ENCODE results near the gene MET.
"Not testable (repeated sequence)": the region's sequence is repeated elsewhere in the genome, so short reads cannot be mapped to it uniquely, and the experiment has no call there.

The MET gene

DNA sequence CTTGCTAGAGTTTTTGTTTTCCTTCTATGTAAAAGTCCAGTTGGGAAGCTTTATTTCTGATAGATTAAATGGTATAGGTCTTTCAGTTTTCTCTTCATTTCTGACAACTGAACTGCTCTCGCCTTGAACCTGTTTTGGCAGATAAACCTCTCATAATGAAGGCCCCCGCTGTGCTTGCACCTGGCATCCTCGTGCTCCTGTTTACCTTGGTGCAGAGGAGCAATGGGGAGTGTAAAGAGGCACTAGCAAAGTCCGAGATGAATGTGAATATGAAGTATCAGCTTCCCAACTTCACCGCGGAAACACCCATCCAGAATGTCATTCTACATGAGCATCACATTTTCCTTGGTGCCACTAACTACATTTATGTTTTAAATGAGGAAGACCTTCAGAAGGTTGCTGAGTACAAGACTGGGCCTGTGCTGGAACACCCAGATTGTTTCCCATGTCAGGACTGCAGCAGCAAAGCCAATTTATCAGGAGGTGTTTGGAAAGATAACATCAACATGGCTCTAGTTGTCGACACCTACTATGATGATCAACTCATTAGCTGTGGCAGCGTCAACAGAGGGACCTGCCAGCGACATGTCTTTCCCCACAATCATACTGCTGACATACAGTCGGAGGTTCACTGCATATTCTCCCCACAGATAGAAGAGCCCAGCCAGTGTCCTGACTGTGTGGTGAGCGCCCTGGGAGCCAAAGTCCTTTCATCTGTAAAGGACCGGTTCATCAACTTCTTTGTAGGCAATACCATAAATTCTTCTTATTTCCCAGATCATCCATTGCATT is 27.1 kb downstream of the MET start:
- no peak for DNase-seq

DNA sequence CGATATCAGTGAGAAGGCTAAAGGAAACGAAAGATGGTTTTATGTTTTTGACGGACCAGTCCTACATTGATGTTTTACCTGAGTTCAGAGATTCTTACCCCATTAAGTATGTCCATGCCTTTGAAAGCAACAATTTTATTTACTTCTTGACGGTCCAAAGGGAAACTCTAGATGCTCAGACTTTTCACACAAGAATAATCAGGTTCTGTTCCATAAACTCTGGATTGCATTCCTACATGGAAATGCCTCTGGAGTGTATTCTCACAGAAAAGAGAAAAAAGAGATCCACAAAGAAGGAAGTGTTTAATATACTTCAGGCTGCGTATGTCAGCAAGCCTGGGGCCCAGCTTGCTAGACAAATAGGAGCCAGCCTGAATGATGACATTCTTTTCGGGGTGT is 27.7 kb downstream of the MET start:
- no peak for DNase-seq

DNA sequence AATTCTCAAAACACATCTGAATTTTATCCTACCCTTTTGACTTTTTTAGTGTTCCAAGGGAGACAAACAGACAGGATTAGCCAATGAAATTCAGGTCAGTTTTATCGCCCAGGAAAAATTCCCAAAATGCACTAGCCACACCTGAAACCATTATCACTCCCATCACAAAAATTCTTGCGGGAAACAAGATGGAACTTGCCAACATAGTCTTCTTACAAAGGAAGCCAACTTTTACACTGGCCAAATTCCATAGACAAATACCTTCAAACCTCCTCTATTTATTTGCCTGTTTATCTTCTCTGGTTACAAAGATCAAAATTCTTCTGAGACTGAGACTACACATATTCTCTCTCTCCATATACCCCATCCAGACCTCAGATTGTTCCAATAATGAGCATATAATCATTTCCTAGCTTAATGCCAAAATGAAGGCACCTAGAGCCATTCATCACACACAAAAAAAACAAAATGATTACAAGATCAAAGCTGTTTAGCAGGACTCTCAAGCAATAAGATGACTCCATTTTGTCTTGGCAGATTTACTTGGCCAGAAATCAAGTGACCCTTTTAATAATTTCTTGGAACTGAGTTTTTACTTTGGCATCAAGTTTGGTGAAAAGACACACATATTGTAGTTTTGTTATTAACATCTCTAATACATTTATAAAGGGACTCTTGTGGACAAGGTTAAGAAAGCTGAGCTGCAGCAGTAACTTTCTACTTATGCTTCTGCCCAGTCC is 30.2 kb downstream of the MET start:
- DNase-seq: no peak

DNA sequence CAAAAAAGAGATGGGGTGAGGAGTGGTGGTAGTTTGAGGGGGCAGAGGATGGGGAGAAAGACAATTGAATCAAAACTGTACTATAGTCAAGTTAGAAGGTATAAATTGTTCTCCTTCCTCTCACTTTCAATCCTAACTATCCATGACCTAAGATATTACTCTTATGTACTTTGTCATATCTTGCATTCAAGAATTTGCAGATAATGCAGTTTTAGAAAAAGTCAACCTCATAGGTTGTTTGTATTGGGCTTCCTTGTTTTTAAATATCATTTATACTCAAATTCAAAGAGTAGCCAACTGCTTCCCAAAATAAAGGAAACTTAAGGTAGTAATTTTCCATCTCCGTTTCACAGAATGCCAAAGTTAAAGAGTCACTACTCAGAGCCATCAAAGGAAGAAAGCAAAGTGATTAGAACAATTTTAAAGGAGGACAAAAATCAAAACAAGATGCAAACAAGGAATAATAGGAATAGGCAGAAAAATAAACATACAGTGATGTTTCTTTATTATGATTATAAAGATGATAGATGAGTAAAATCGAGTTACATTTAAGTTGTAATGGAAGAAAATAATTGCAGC is 32.7 kb downstream of the MET start:
- DNase-seq: no peak

DNA sequence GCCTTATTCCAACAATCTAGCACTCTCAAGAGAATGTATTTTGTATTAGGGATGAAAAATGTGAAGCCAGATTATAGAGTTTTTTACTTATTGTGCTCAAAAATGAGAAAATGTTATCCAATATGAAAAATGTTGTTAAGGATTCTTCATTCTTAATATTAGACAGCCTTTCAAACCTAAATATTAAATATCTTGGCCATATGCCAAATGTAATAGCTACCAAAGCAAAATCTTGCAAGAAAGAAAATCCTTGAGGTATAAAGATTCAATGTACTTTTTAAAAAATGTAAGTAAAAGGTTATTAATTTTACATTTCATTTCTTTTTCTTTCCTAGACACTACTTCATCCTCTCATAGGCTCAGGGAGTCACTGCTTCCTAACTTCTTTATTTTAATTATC is 33.4 kb downstream of the MET start:
- DNase-seq: no peak

DNA sequence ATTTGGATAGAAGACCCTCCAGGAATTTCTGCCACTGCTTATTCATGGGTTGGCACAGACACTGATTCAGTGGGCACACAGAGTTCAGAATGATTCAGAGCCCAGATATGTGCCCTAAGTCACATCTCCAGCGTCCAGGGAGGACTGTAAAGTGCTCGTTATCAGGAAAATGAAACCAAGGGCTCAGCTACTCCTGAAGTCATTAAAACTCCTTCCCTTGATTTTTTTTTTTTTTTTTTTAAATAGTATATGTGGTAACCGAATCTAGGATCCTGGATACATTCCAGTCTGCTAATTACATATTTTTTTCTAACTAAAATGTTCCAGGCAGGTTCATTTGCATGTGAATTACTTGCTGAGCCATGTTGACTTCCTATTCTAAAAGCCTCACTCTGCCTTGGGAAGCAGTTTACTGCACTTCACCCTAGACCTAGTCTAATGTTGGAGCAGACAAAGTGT is 34.7 kb downstream of the MET start:
- DNase-seq: no peak

DNA sequence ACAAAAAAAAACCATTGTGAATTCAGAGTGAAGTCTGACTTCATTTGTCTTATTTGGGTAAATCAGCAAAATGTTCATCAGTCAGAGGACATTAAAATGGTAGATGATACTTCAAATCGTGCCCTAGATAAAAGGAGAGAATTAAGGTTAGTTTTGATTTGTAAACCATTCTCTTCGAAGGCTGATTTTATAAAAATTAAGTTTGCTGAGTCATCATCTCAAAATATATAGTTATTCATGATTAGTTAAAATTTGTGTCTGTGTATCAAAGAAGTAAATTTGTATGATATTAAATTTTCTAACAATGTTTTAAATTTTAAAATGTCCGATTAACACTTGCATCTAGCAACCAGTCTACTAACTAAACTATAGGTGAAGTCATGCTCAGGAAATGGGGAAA is 35.3 kb downstream of the MET start:
- DNase-seq: no peak

DNA sequence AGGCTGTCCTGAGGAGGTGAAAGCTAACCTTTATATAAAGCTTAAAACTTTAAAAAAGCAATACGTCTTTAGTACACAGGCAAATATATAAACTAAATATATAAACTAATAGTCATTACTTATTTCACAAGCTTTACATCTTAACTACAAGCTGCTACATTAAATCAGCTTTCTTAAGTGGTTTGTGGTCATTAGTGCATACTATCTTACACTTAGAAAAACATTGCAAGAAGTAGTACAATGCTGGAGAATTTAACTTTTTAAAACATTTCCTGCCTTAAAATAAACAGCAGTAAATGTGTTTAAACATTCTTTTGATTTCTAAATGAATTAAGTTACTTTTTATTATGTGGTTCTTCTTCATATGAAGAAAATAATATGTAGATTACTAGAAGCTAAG is 36.3 kb downstream of the MET start:
- no peak for DNase-seq

DNA sequence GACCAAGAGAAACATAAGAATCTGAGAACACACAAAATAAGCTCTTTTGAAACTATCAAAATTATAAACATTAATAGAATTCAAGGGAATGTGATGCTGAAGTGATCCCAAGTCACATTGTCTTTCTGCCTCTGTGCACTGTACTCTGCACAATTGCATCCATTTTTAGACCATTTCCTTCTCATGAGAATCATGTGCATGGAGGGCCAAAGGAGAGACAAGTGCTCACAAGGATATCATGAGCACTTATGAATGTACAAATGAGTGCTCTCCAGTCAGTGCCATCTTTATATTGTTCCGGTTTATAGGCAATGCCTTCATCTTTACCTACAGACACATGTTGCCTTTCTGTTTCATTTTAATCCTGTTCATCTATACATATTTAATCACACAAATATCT is 36.9 kb downstream of the MET start:
- no peak for DNase-seq

DNA sequence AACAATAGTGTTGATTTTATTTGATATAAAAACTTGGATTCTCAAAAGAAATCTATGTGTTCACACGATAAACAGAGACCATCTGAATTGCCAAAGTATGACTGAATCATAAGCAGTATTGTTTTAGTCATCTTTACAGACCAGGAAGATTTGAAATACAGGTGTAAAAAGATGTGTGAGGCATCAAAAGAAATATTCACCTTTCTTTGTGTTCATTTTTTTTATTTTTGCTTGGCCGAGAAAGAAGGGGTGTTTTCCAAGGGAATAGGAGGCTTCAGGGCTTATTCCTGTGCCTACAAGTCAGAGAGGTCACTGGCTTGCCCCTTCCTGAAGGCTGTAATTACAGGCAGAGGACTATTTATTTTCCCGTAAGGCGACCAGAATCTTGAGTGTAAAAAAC is 37.3 kb downstream of the MET start:
- DNase-seq: no peak

DNA sequence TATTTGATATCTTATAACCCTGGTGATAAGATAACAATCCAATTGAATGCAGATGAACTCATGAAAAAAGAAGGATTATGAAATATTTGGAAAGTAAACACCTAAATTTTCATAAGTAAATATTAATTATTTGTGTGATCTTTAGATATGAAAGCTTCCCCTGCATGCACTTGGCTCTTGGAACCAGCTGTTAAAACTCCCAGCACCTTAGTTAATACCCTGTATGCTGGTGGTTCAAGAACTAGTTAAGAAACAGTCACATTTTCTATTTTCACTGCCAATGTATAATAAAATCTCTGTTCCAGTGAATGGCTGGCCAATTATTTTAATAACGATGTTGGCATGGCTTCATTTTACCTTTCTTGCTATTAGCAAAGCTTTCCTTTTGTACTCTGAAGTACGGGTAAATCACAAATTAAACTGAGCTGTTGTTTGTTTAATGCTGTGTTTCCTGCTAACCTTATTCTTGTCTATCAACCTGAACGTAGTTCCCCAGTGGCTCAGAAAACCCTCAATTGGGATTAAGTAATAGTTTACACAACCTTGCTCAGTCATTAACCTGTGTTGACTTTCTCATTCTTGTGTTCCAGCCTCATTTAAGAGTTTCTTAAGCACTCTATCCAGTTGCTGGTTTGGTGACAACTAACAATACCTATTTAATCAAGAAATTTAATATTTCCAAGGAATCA is 38.9 kb downstream of the MET start:
- DNase-seq: no peak

DNA sequence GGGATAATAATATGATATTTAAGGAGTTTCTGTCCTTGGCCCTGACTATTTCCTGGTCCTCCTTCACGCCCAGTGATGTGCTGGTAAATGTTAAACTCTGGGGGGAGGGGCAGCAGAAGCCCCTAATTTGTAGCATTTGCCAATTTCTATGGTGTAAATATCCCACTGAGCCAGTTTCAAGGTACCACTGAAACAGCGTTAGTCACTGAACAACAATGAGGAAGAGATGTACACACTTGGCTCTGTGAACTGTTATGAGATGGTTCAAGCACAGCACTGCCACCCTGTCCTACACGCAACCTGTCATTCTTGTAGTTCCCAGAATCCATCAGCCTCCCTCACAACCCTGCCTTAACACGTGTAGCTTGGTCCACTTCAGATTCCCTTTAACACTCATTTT is 39.8 kb downstream of the MET start:
- DNase-seq: no peak

DNA sequence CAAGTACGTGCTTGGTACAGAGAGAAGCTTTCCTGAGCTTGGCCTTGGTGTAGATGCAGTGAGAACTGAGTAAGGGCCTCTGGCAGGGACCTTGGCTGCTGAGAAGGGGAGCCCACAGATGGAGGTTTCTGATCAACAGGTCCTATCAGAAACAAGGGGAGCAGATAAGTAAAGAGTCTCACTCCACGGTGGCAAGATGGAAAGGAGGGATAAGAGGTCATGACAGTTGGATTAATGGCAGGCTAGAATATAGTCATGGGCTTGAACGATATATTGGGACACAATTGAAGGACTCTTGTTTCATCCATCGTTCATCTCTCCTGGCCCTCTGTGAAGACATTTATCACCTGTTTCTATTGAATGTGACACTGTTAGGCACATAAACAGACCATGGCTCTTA is 41.5 kb downstream of the MET start:
- no peak for DNase-seq

DNA sequence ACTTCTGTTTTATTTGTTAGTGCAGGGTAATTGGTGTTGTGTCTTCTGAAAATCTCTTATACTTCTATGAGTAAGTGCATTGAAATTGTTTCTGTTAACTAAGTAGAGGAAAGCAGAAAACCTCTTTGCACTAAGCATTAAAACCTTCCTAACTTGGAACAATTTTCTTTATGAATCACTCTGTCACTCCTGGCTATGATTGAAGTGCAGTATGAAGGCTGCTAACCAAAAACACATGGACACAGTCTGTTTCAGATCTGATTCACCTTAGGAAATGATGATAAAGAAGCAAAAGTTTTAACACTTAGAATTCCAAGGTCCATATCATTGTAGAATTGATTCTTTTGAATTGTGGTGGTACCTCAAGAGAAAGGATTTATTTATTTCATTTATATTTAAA is 41.9 kb downstream of the MET start:
- no peak for DNase-seq

DNA sequence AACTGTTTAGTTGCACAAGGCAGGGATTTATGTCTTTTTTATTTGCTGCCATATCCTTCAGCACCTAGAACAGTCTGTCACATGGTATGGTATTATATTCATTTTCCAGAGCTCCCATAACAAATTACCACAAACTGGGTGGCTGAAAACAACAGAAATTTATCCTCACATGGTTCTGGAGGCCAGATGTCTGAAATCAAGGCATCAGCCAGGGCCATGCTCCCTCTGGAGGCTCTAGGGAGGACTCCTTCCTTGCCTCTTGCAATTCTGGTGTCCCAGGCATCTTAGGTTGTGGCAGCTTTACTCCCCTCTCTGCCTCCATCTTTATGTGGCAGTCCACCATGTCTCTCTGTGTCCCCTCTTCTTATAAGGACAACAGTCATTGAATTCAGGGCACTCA is 43.1 kb downstream of the MET start:
- DNase-seq: no peak

DNA sequence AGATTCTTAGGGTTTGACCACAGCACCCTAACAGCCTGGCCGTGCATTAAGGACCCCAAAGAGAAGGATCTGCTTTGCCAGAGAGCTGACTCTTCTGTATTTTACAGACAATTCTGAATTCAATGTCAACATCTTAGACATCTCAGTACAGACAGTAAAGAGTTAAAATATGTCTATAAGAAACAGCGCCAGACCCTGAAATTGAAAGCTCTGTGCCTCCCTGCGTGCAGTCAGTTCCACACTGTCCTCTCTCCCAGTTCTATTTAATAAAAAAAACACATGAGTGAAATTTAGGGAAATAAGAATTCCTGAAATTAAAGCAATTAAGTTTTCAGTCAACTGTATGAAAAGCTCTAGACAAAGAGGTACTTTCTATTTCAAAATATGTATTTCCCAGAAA is 45.1 kb downstream of the MET start:
- DNase-seq: no peak

DNA sequence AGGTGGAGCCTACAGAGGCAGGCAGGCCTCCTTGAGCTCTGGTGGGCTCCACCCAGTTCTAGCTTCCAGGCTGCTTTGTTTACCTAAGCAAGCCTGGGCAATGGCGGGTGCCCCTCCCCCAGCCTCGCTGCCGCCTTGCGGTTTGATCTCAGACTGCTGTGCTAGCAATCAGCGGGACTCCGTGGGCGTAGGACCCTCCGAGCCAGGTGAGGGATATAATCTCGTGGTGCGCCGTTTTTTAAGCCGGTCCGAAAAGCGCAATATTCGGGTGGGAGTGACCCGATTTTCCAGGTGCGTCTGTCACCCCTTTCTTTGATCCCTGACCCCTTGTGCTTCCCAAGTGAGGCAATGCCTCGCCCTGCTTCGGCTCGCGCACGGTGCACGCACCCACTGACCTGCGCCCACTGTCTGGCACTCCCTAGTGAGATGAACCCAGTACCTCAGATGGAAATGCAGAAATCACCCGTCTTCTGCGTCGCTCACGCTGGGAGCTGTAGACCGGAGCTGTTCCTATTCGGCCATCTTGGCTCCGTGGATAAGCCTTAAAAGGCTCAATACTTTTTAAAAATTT is 52.0 kb downstream of the MET start:
- not testable (repeated sequence) for DNase-seq

DNA sequence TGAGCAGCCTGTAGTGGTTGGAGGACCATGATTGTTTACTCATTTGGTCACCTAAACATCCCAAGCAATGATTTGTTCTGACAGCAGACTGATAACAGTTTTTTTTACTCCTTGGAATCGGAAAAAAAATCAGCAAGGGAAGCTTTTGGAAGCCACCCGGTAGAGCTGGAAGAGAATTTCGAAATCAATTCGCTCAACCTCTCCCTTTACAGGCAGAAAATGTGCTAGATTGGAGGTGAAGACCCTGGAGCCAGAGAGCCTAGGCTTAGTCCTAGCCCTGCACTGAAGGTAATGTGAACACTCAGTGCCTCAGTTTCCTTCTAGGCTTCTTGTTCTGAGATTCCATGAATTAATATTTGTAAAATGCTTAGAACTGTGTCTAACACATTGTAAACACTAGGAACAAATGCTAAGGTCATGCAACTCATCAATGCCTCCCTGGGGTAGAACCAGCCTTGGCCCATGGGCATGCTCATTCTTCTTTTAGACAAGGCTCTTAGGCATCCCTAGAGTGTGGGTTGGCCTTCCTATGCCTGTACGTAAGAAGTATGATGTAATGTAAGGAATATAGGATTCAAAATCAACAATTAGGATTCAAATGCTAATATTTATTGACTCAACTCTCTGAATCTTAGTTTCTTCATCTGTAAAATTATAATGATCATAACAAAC is 52.7 kb downstream of the MET start:
- no peak for DNase-seq

DNA sequence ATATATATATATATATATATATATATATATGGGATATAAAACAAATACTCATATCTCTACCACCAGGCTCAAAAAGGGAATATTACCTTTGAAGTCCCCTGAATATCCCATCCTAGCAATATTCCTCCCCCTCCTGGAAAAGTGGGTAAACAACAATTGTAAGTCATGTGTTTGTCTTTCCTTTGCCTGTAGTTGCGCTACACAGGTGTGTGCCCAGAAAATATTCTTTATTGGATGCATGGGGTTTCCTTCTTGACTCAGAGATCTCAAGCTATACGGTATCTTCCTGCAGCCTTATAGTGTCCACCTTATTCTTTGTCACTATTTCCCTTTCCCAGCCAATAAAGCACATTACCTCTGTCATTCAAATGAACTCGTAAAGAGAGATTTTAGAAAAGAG is 54.2 kb downstream of the MET start:
- DNase-seq: no peak

DNA sequence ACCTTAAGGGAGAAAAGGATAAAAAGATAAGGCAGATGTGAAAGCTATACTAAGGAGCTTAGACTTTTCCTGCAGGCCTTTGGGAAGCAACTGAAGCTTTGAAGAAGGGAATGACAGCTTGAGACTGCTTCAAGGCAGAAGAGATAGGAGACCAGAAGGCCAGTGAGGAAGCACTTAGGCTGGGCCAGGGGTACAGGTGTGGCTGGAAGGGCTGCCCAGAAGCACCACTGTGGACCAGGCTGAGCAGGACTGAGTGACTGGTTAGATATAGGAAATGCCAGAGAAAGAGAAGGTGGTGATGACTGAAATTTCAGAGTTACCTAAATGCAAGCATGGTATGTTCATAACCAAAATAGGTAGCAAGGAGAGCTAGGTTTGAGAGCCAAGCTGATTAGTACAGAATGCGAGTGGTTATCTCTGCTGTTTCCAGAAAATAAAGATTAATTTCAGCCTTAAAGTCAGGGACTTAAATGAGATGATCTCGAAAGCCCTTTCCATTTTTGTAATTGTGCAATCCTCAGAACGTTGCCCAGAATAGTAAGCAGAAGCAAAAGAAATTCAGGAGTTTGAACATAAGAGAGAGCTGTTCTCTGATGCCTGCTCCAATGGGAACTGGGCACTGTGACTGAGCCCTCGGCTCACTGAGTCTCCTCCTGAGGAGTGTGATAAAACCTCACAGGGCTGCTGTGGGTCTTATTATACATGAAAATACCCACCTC is 54.9 kb downstream of the MET start:
- DNase-seq: no peak

DNA sequence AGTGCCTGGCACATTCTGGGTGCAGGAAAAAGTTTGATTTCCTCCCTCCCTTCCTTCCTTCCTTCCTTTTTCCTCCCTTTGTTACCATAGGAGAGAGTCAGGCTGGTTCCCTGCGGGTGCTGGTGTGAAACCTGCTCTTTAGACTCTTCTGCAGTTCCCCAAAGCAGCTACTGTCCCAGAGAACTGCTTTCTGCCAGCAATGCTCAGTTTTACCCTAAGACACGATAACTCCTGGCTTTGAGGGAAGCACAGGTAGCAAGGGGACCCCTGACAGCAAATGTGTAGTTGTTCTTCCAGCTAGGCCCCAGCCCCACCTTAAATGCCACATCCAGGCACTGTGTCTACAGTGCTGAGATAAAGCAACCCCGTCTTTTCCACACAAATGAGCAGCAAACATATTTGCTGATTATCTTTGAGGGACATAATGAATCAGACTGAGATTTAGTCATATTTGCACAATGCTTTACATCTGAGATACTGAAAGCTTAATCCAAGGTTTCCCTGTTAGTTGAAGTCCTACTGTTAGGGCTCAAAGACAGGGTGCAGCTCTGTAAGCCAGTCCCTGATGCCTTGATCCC is 55.5 kb downstream of the MET start:
- no peak for DNase-seq

DNA sequence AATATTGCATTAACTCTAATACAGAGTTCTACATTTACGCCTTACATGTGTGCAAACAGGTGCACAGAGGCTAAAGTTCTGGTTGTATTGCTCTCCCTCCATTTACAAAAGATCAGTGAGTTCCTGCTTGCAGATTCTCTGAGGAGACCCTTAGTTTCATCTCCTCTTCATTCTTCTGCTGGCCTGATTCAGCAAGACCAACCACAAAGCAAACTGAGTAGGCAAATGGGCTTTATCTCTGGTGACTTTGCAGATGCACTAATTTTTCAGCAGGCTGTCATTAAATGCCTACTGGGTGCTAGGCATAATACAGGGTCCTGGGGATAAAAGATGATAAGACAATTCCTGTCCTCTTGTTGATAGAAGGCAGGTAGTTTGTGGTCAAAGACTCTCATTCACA is 56.4 kb downstream of the MET start:
- no peak for DNase-seq
